Calu3 (cell line): Measurements from ENCODE around the gene OR4E2. TPM values are rescaled to one million over a fixed set of nuclear protein-coding genes. Genes with fewer than 3 reads are reported as not detected.

Source experiments
- BruUV-seq: library from RNA; stranded (reverse); fragments of 400-500 nt; replicated peaks from 2 replicates; lab custom pipeline; 2021; lab: Mats Ljungman, UMichigan
- CTCF ChIA-PET: fragments of 300-600 bp; sonication (Branson Sonifier 250); formaldehyde crosslinking; loops from one replicate; lab custom pipeline; 2022; ENCODE audit warnings: antibody characterized with exemption; lab: Charles Lee
- DNase-seq: peaks from one replicate; pipeline ENCODE4 v3.0.0; 2022
- H3K27ac Mint-ChIP-seq: one replicate; pipeline ENCODE4 v1.8.0; 2022; ENCODE audit warnings: mixed read lengths; ENCODE audit not compliant: unreplicated experiment
- H3K27me3 Mint-ChIP-seq: one replicate; pipeline ENCODE4 v1.8.0; 2022; ENCODE audit warnings: mixed read lengths; ENCODE audit not compliant: unreplicated experiment
- H3K36me3 Mint-ChIP-seq: one replicate; pipeline ENCODE4 v1.8.0; 2022; ENCODE audit warnings: mild to moderate bottlenecking, moderate library complexity, mixed read lengths; ENCODE audit not compliant: insufficient read depth, unreplicated experiment
- H3K4me1 Mint-ChIP-seq: one replicate; pipeline ENCODE4 v1.8.0; 2022; ENCODE audit warnings: mild to moderate bottlenecking, low read depth, mixed read lengths; ENCODE audit not compliant: unreplicated experiment
- H3K4me3 Mint-ChIP-seq: one replicate; pipeline ENCODE4 v1.8.0; 2022; ENCODE audit warnings: mild to moderate bottlenecking, low read depth, moderate library complexity, mixed read lengths; ENCODE audit not compliant: unreplicated experiment
- H3K9me3 Mint-ChIP-seq: one replicate; pipeline ENCODE4 v1.8.0; 2022; ENCODE audit warnings: low read depth, mixed read lengths; ENCODE audit not compliant: unreplicated experiment
- CTCF ChIP-seq: fragments of 200-600 bp; IDR thresholded peaks from one replicate; pipeline ENCODE4 v1.8.0; 2022; ENCODE audit warnings: antibody characterized with exemption; ENCODE audit not compliant: unreplicated experiment
- intact Hi-C: fragments of 100-400 bp; cut with micrococcal nuclease; formaldehyde crosslinking; loops from one replicate; pipeline ENCODE4 v1.10.0; 2022; ENCODE audit not compliant: unreplicated experiment
- total RNA-seq: library from RNA; stranded (reverse); gene quantifications from 2 replicates; pipeline ENCODE4 v1.2.3, GENCODE V29; 2022

Gene OR4E2
- total RNA-seq, 1 experiment from 2014 or later: not detected

DNA sequence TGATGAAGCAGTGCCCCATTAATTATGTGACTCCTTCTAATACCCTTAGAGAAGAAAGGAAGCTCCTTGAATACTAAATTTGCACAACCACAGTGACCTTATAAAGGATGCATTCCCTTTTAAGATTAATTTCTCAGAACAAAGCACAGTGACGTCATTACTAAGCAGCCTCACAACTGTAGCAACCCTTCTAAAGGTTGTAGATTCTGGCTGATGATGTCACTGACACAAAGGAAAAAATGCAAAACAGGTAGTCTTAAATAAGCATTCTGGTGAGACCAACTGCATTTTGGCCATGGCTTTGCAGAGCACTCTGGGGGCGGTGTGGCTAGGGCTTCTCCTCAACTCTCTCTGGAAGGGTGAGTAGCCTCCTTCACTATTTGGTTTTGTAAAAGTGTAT, 58.4 kb downstream of the OR4E2 start:
- BruUV-seq: no TSS peak
- DNase-seq: no peak
- peaks cover 61% of the 10 kb centered on the region for H3K27me3 Mint-ChIP-seq
- no peak for TF ChIP-seq CTCF
- intact Hi-C loops: no loop called here
- H3K4me1 Mint-ChIP-seq: no peaks in the 10 kb centered on the region
- H3K36me3 Mint-ChIP-seq: no peaks in the 10 kb centered on the region
- H3K27ac Mint-ChIP-seq: no peak overlapping the region
- no peak overlapping the region for H3K4me3 Mint-ChIP-seq
- CTCF ChIA-PET: interaction anchor here (1.0 kb wide), 1 partner anchor 56 kb away, joined by 3 read pairs; no protein-coding TSS in a partner anchor
- no peaks in the 10 kb centered on the region for H3K9me3 Mint-ChIP-seq

GRCh38 chr14:21714318-21714929, 60.8 kb downstream of the OR4E2 start:
- H3K4me1 Mint-ChIP-seq: no peaks in the 10 kb centered on the region
- no peak overlapping the region for H3K4me3 Mint-ChIP-seq
- no peak for DNase-seq
- H3K9me3 Mint-ChIP-seq: no peaks in the 10 kb centered on the region
- CTCF ChIA-PET: no interaction called here
- TF ChIP-seq CTCF: no peak
- BruUV-seq: no TSS peak
- H3K27ac Mint-ChIP-seq: no peak overlapping the region
- intact Hi-C loops: no loop called here
- peaks cover 67% of the 10 kb centered on the region for H3K27me3 Mint-ChIP-seq
- H3K36me3 Mint-ChIP-seq: no peaks in the 10 kb centered on the region

Other genes with a start within 250 kb of the OR4E2 start
- gene CHD8, start 197.7 kb upstream of the OR4E2 start, total RNA-seq: 93.1 and 100 TPM in 2 replicates
- 25.2 and 25.4 TPM in 2 replicates for gene RAB2B, start 176.9 kb upstream of the OR4E2 start, total RNA-seq
- 77.4 and 78.0 TPM in 2 replicates for gene TOX4, start 176.6 kb upstream of the OR4E2 start, total RNA-seq
- 40.5 and 42.2 TPM in 2 replicates for gene METTL3, start 142.5 kb upstream of the OR4E2 start, total RNA-seq
- gene SALL2, start 127.5 kb upstream of the OR4E2 start, total RNA-seq: 3.5 and 3.9 TPM in 2 replicates
- gene OR10G3, start 73.8 kb upstream of the OR4E2 start, total RNA-seq: not detected in 2 replicates
- not detected in 2 replicates for gene OR10G2, start 18.9 kb upstream of the OR4E2 start, total RNA-seq
- gene OR4E1, start 20.0 kb downstream of the OR4E2 start, total RNA-seq: not detected in 2 replicates